HG03565 (cell line): ENCODE measurements around the gene ADAP1.
A peak's percentile ranks its signal among the peaks of the same experiment; 100 is the strongest.

Experiments used
- ATAC-seq: cut with Tn5 transposase; IDR thresholded peaks from one replicate; pipeline ENCODE4 v1.9.1; 2021; ENCODE audit warnings: mild to moderate bottlenecking, moderate library complexity; ENCODE audit not compliant: unreplicated experiment

Gene ADAP1

DNA sequence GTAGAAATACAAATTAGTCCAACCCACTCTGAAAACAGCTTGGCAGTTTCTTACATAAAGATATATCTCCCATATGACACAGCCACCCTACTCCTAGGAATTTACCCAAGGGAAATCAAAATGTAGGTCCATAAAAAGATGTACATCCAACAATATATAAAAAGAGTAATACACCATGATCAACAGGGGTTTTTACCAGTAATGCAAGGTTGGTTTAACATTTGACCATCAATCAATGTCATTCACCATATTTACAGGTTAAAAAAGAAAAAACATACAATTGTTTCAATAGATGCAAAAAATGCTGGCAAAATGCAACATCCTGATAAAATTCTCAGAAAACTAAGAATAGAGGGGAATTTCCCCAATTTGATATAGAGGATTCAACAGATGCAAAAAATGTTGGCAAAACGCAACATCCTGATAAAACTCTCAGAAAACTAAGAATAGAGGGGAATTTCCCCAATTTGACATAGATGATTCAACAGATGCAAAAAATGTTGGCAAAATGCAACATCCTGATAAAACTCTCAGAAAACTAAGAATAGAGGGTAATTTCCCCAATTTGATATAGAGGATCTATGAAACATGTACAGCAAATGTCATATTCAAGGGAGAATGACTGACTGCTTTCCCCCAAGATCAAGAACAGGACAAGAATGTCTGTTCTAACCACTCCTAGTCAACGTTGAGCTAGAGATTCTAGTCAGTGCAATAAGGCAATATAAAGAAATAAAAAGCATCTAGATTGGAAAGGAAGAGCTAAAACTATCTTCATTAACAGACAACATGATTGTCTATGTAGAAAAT lies 13.7 kb downstream of the ADAP1 start:
- ATAC-seq = no peak

DNA sequence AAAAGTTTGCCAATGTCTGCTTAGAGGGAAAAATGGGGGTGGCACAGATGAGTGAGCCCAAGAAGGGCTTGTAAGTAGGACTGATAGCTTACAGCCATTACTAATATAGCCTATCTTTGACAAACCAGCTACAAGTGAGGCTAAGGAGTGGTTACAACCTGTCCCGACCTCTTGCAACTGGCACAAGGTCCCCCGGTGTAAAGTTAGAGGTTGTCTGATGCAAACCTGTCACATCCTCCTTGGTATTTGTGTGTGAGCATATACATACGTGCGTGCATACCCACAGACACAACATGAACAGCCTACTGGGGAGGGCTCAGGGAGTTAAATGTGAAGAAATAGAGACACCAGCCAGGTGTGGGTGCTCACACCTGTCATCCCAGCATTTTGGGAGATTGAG lies 14.6 kb downstream of the ADAP1 start:
- ATAC-seq = no peak

DNA sequence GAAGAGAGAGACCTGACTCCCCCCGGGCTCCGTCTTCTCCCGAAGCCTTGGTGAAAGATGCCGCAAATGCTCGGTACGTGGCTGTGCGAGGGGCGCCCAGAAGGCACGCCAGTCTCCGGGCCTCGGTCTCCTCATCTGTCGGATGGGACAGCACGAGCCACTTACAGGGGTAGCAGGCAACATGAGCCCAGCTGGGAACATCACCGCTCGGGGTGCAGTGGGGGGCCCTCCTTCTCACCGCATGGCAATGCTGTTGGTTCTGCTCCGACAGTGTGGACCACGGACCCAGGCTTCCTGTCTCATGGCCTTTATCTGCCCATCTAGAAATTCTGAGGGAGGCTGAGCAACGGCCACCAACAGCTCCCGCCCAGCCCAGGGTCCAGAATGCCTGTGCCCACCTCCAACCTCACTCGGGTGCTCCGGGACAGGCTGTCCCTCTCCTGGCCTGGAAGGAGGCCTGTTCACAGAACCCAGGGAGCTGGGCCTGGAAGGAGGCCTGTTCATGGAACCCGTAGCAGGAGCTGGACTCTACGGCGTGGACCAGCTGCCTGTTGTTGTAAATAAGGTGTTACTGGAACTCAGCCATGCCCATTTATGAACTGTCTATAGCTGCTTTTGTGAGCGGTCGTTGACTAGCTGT lies 15.8 kb downstream of the ADAP1 start:
- no peak for ATAC-seq

GRCh38 chr7:937856-938484 lies 16.5 kb downstream of the ADAP1 start:
- ATAC-seq = no peak

DNA sequence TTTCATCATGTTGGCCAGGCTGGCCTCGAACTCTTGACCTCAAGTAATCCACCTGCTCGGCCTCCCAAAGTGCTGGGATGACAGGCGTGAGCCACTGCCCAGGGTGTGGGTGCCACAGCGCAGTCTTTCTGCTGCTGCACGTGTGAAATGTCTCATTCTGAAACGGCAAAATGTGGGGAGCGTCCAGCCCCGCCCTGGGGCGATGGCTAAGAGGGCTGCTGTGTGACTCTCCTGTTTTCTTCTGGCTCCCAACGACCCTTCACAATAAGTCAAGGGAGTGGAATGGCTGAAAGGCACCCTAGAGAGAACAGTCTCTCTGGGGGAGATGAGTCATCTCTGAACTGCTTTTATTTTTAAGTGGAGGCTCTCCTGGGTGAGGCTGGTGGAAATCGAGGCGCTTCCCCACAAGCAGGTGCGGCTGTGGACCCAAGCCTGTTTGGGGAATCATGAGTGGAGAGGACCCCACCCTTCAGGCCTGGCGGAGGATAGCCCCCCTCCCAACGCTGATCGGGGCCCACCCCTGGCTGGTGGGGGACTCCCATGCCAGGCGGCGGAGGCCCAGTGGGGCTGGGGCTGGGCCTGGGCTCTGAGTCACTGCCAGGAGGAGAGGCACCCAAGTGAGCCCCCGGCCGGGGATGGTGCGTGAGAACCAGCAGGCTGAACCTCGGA lies 18.0 kb downstream of the ADAP1 start:
- peak; percentile 78 for ATAC-seq

GRCh38 chr7:935874-936385 lies 18.6 kb downstream of the ADAP1 start:
- ATAC-seq = no peak

DNA sequence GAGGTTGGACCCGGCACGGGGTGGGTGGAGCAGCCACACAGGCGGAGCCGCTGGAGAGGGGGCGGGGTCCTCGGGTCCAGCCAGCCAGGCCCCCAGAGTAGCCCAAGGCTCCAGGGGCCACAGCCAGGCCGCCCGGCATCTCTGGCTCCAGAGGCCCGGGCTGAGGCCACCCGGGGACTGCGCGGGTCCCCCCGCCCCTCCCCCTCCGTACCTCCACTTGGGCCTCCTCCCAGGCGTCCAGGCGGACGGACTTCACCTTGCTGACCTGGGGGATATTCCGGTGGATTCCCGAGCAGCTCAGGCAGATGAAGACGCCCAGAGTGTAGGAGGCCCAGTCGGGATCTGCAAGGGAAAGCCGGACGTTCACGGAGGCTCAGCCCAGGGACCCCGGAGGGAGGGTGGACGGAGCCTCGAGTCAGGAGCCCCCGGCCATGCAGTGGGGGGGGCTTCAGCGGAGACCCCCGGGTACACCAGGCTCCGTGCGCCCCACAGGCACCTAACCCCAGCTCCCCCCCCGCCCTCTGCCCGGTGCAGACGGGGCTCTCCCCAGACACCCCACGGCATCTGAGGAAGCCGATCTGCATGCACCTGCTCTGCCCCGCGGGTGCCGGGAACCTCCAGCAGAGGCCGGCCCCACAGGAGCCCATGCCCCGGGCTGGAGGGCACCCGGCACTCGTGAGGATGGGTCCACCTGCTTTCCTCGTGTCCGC lies 19.2 kb downstream of the ADAP1 start:
- ATAC-seq = no peak

DNA sequence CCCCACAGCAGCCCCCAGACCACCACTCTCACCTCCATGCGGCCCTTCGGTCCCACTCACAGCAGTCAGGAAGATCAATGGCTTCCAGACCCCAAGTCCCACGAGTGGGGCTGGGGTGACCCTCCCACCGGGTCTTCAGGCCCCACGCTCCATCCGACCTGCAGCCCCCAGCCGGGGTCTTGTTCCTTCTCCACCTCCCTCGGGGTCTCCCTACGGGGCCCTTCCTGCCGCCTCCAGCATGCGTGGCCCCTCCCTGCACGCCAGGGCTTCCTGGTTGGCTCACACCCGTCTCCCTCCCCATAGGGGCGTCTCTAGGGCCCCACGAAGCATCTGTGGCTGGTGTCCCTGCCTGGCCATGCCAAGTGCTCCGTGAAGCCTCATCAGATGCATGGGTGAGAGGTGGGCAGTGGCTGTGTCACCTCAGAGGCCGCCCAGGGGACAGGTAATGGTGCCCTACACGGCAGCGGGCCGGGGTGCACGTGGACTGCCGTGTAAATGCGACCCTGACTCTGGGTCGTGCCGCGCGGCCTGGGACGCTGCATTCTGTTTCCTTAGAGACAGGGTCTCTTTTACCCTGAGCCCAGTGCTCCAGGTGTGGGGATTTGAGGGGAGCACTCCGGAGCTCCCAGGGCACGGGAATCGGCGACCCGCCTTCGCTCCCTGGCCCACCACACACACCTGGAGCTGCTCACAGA lies 19.9 kb downstream of the ADAP1 start:
- no peak for ATAC-seq

GRCh38 chr7:932651-932975 lies 21.9 kb downstream of the ADAP1 start:
- ATAC-seq = no peak

GRCh38 chr7:931871-932650 lies 22.4 kb downstream of the ADAP1 start:
- ATAC-seq = no peak

- no peak for ATAC-seq
Measured at GRCh38 chr7:930975-931758, 23.3 kb downstream of the ADAP1 start.

DNA sequence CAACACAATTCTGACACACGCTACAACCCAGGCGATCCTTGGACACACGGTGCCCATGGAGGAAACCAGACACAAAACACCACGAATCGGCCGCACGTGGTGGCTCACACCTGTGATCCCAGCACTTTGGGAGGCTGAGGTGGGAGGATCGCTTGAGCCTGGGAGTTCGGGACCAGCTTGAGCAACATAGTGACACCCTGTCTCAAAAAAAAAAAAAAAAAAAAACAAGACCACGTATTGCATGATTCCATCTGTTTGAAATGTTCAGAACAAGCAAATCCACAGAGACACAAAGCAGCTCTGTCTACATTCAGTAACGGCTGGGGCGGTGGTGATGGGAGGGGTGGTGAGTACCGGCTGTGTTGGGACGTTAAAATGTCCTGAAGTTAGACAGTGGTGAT lies 25.2 kb downstream of the ADAP1 start:
- ATAC-seq = no peak

- no peak for ATAC-seq
Measured at GRCh38 chr7:927031-927671, 27.3 kb downstream of the ADAP1 start.

- ATAC-seq = no peak
Measured at GRCh38 chr7:926061-927030, 28.1 kb downstream of the ADAP1 start.

DNA sequence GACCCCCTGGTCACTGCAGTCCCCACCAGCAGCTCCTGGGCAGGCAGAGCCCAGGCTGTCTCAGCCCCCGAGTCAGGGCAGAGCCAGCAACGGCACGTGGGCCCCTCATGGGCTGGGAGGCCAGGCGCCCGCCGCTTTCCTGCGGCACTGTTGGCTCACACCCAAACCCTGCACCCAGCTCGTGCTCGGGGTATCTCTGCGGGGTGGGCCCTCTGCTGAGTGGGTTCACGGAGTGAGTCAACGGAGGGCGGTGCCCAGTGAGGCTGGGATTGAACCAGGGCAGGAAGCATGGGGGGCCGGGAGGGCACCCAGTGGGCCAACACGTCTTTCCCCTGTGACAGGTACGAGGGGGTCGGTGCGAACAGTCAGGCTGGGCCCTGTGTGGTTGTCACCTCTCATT lies 28.9 kb downstream of the ADAP1 start:
- ATAC-seq = no peak

DNA sequence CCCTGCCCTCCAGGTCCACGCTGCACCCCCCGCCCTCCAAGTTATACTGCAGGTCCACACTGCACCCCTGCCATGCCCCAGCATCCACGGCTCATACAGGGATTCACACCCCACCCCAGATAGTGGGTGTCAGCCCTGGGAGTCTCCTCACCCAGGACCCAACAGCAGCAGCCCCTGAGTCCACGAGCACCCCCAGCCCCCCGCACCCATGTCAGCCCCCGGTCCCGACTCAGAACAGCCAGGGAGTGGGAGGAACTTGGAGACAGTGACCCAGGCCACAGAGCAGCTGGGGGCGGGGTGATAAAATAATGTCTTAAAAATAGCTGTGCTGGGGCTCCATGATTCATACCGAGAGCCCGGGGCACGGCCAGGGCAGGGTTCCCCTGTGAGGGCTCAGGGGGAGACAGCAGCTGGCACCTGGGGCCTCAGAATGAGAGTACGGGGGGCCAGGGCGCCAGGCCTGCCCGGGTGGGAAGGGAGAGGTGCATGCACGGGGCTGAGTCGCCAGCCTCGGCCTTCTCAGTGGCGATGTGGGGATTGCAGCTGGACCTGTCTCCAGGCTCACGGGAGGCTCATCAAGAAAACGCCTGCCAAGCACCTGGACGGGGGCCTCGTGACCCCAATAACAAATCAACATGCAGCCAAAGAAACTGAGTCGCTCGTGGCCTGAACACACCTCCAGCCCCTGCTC lies 29.8 kb downstream of the ADAP1 start:
- peak; percentile 46 for ATAC-seq
